ENCODE results near the gene TSPOAP1. TPM values are rescaled to one million over a fixed set of nuclear protein-coding genes. Genes with fewer than 3 reads are reported as not detected.

TSPOAP1 gene
- total RNA-seq, 1 donor from 2014 or later, result 39.7 TPM

DNA sequence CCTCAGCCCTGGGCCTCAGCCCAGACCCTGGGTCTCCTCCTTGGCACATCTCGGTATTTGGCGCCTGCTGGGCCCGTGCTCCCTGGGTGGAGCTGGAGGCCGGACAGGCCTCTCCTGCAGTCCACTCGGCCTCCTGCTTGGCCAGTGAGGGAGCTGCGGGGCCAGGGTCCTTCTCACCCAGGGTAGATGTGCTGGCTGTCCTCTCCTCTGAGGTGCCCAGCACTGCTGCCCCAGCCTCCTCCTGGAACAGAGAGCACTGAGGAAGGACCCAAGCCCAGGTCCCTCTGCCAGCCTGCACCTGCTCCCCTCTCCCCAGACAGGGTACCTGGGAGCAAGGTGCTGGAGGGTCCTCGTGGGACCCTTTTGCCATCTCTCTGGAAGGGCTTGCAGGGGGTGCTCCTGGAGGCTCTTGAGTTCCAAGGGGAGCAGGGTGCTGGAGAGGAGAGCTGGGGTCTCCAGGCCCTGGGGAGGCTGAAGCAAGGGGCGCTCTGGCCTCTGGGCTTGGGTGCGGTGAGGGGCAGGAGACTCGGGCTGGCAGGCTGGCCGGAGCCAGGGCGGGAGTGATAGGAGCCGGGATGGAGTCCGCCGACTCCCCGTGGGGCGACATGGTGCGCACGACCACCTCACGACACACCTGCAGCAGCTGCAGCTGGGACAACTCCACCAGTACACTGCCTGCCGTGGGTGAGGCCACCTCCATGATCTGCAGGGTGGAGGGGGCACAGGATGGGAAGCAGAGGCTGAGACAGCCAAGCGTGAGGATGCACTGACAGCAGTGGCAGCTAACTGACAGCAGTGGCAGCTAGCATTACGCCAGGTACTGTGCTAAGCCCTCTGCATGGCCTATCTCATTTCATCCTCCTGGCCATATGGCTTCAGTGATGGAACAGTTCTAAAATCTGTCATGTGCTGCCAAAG is 17.8 kb downstream of the TSPOAP1 start:
- DNase-seq, result peak; percentile 8
- H3K9me3 Mint-ChIP-seq (ENCODE audit: unreplicated experiment), result no peaks in the 10 kb centered on the region
- TF ChIP-seq, protein P1, sequence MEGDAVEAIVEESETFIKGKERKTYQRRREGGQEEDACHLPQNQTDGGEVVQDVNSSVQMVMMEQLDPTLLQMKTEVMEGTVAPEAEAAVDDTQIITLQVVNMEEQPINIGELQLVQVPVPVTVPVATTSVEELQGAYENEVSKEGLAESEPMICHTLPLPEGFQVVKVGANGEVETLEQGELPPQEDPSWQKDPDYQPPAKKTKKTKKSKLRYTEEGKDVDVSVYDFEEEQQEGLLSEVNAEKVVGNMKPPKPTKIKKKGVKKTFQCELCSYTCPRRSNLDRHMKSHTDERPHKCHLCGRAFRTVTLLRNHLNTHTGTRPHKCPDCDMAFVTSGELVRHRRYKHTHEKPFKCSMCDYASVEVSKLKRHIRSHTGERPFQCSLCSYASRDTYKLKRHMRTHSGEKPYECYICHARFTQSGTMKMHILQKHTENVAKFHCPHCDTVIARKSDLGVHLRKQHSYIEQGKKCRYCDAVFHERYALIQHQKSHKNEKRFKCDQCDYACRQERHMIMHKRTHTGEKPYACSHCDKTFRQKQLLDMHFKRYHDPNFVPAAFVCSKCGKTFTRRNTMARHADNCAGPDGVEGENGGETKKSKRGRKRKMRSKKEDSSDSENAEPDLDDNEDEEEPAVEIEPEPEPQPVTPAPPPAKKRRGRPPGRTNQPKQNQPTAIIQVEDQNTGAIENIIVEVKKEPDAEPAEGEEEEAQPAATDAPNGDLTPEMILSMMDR (IDR thresholded peaks at IDR 0.05; ENCODE audit: partially characterized antibody, unreplicated experiment), result no peak

DNA sequence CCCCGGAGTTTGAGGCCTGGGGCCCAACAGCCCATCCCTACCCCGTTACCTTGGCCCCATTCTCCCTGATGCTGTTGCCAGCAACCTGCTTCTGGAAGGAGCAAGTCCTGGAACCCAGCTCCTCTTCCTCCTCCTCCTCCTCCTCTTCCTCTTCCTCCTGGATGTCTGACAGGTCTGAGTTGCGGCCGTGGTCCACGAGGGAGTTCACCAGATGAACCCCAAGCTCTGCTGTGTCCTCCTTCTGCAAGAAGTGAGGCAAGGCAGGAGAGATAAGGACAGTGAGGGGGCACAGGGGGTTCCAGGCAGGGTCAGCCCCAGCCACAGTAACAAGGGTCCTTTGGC is 18.7 kb downstream of the TSPOAP1 start:
- no peaks in the 10 kb centered on the region for H3K9me3 Mint-ChIP-seq (ENCODE audit: unreplicated experiment)
- H3K4me3 Mint-ChIP-seq (ENCODE audit: unreplicated experiment), result no peak overlapping the region
- peaks cover 11% of the 10 kb centered on the region for H3K4me1 Mint-ChIP-seq (ENCODE audit: low read depth, unreplicated experiment)
- DNase-seq, result no peak
- TF ChIP-seq, protein P1 (IDR thresholded peaks at IDR 0.05; ENCODE audit: partially characterized antibody, unreplicated experiment), result no peak
- peaks cover 4% of the 10 kb centered on the region for H3K27me3 Mint-ChIP-seq (ENCODE audit: unreplicated experiment)
- peaks cover 4% of the 10 kb centered on the region for H3K36me3 Mint-ChIP-seq (ENCODE audit: unreplicated experiment)
- H3K27ac Mint-ChIP-seq (ENCODE audit: unreplicated experiment), result no peak overlapping the region

More for the DNA sequence above, 17.8 kb downstream of the TSPOAP1 start:
- no peak overlapping the region for H3K4me3 Mint-ChIP-seq (ENCODE audit: unreplicated experiment)
- no peak overlapping the region for H3K27ac Mint-ChIP-seq (ENCODE audit: unreplicated experiment)
- H3K27me3 Mint-ChIP-seq (ENCODE audit: unreplicated experiment), result peaks cover 4% of the 10 kb centered on the region
- H3K4me1 Mint-ChIP-seq (ENCODE audit: low read depth, unreplicated experiment), result peaks cover 11% of the 10 kb centered on the region
- peaks cover 4% of the 10 kb centered on the region for H3K36me3 Mint-ChIP-seq (ENCODE audit: unreplicated experiment)

DNA sequence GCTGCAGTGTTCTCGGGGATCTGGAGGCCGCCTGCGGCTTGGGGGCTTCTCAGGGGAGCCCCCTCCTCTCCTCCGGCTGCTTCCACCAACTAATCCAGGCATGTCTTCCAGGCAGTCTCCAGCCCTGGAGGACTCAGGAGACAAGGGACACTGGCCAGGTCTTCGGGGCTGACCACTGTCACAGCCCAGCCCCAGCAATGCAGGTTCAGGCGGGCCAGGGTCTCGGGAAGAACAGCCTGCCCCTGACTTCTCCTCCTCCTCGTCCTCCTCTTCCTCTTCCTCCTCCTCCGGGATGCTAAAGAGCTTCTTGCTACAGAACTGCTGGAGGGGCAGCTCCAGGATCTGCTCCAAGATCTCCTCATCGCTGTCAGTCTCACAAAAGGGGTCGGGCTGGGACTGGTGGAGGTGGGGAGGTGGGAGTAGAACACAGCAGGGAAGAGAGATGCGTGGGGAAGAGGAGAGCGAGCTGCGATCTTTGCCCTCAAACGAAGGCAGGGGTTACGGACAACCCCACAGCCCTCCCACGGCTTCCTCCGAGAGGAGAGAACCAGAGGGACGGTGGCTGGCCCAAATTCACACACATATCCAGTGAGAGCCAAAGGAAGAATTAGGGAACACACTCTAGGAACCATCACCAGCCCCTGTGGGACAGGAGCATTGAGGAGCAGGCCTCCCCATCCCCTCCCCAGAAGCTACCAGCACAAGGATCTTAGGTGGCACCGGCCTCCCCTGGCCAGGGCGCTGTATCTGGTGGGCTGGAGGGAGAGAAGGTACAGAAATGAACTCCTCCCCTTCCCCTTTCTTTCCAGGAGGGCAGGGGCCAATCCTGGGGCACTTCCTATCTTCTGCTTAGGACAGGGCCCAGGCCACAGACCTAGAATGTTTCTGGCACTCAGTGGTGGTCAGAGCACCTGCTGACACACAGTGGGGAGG is 19.3 kb downstream of the TSPOAP1 start:
- H3K4me1 Mint-ChIP-seq (ENCODE audit: low read depth, unreplicated experiment), result peaks cover 11% of the 10 kb centered on the region
- H3K27ac Mint-ChIP-seq (ENCODE audit: unreplicated experiment), result no peak overlapping the region
- peaks cover 4% of the 10 kb centered on the region for H3K27me3 Mint-ChIP-seq (ENCODE audit: unreplicated experiment)
- peak; percentile 10 for DNase-seq
- no peak overlapping the region for H3K4me3 Mint-ChIP-seq (ENCODE audit: unreplicated experiment)
- TF ChIP-seq, protein P1 (IDR thresholded peaks at IDR 0.05; ENCODE audit: partially characterized antibody, unreplicated experiment), result no peak
- H3K9me3 Mint-ChIP-seq (ENCODE audit: unreplicated experiment), result no peaks in the 10 kb centered on the region
- H3K36me3 Mint-ChIP-seq (ENCODE audit: unreplicated experiment), result peaks cover 4% of the 10 kb centered on the region

DNA sequence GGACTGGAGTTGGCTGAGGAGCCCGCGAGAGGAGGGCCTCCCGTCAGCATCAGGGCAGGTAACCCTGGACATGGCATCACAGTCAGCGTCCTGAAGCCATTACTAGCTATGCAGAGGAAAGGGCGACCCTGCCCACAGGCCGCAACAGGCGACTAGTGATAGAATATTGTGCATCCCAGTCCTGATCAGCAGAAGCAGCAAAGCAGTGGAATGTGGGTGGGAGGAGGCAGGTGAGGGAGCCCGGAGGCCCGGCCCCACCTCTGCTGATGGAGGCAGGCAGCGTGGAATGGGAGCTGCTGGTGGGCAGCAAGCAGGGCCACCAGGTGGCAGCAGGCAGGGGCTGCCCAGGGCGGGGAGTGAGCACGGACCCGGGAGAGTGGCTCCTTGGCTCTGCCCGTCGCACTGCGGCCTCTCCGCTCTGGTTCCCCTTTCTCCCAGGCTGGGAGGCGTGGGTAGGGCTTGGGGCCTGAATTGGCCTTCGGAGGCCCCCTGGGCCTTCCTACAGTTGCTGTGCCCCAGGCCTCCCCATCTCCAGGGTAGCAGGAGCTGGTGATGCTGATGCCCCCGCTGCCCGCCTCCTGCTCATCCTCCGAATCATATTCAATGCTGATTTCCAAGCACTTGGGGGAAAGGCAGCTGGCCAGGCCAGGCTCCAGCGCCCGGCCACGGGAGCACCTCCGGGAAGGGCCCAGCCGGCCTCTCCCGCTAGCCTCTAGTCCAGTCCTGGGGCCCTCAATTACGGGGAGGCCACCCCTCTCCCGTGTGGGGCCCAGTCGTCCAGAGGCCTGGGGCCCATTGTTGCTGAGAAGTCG is 20.2 kb downstream of the TSPOAP1 start:
- H3K4me3 Mint-ChIP-seq (ENCODE audit: unreplicated experiment), result no peak overlapping the region
- peaks cover 4% of the 10 kb centered on the region for H3K36me3 Mint-ChIP-seq (ENCODE audit: unreplicated experiment)
- H3K9me3 Mint-ChIP-seq (ENCODE audit: unreplicated experiment), result no peaks in the 10 kb centered on the region
- peaks cover 4% of the 10 kb centered on the region for H3K27me3 Mint-ChIP-seq (ENCODE audit: unreplicated experiment)
- H3K4me1 Mint-ChIP-seq (ENCODE audit: low read depth, unreplicated experiment), result peaks cover 9% of the 10 kb centered on the region
- peak; percentile 51 for DNase-seq
- TF ChIP-seq, protein P1 (IDR thresholded peaks at IDR 0.05; ENCODE audit: partially characterized antibody, unreplicated experiment), result no peak
- no peak overlapping the region for H3K27ac Mint-ChIP-seq (ENCODE audit: unreplicated experiment)

All from glutamatergic neuron (in vitro differentiated cells).